Heart right ventricle (tissue), 16 donors: ENCODE data around the gene CXorf66. TPM values are rescaled to one million over a fixed set of nuclear protein-coding genes. Genes with fewer than 3 reads are reported as not detected.

ENCODE experiments used
- ATAC-seq, 8 donors: fragments of 200-7000 bp; cut with Tn5 transposase; one replicate each; pipeline ENCODE4 v1.9.1; 2020; ENCODE audit warnings: mild to moderate bottlenecking in 8 of 8, moderate library complexity in 8 of 8, moderate number of reproducible peaks in 1 of 8
- DNase-seq, 2 donors: peaks; one replicate each; pipeline ENCODE4 v3.0.0-alpha.2; 2020
- H3K27ac ChIP-seq, 10 donors: fragments of 200-600 bp; sonication (generic) in 2 of 10; one replicate each; pipeline versions ENCODE4 v1.5.0 to v1.8.0; 2020 to 2022; ENCODE audit warnings: mild to moderate bottlenecking in 3 of 10
- H3K27me3 ChIP-seq, 7 donors: fragments of 200-600 bp; one replicate each; pipeline ENCODE4 v1.8.0; 2021 to 2022; ENCODE audit warnings: mild to moderate bottlenecking in 2 of 7
- H3K36me3 ChIP-seq, 9 donors: fragments of 200-600 bp; sonication (generic) in 1 of 9; one replicate each; pipeline versions ENCODE4 v1.5.0 to v1.8.0; 2020 to 2022; ENCODE audit warnings: mild to moderate bottlenecking in 2 of 9
- H3K4me1 ChIP-seq, 9 donors: fragments of 200-600 bp; sonication (generic) in 1 of 9; one replicate each; pipeline versions ENCODE4 v1.5.0 to v1.8.0; 2020 to 2022; ENCODE audit warnings: mild to moderate bottlenecking in 4 of 9
- H3K4me3 ChIP-seq, 10 donors: fragments of 200-600 bp; sonication (generic) in 2 of 10; one replicate each; pipeline versions ENCODE4 v1.5.0 to v1.8.0; 2020 to 2022; ENCODE audit warnings: mild to moderate bottlenecking in 7 of 10, moderate library complexity in 2 of 10
- H3K9me3 ChIP-seq, 11 donors: fragments of 200-600 bp in 10 of 11; sonication (generic) in 2 of 11; one replicate each; pipeline versions ENCODE4 v1.5.0 to v1.8.0; 2013 to 2022; ENCODE audit warnings: mild to moderate bottlenecking in 2 of 11, control low read depth in 1 of 11, moderate library complexity in 1 of 11
- WGBS, 2 donors: extraction: QIAGEN DNeasy Blood & Tissue Kit; methylation state at CpG; one replicate each; pipeline ENCODE4 v1.1.7; 2013; ENCODE audit warnings: inconsistent platforms in 1 of 2; 5-methylcytosine and 5-hydroxymethylcytosine counted together
- intact Hi-C, 10 donors: fragments of 100-400 bp; cut with DNase I; formaldehyde crosslinking; loops; one replicate each; pipeline versions ENCODE4 v1.11.1 to v1.14.2; 2022
- microRNA-seq, 2 donors: library from miRNA; unstranded; fragments of <30 nt; microRNA quantifications; one replicate each; pipeline ENCODE4 v1.2.0, GENCODE V29; 2021
- polyA plus RNA-seq, 2 donors: library from polyadenylated mRNA; stranded (reverse); fragments of 200-250 nt; gene quantifications; one replicate each; pipeline ENCODE4 v1.2.3, GENCODE V29; 2013
- total RNA-seq, 10 donors: library from RNA; stranded (reverse); fragmentation: NEBNext Ultra II Directional in 3 of 10; extraction: Animal tissue kit (Norgen Biotek cat#: 25700) in 3 of 10; gene quantifications; one replicate each; pipeline versions ENCODE4 v1.2.1 to v1.2.4, GENCODE V29; 2021 to 2023
- TF ChIP-seq, protein P1 (sequence below), 9 donors: fragments of 200-600 bp; sonication (generic) in 2 of 9; IDR thresholded peaks; one replicate each; pipeline versions ENCODE4 v1.5.0 to v1.8.0; 2021 to 2022; ENCODE audit warnings: antibody characterized with exemption in 9 of 9, mild to moderate bottlenecking in 5 of 9, moderate library complexity in 1 of 9
- donor health status: Arrhythmogenic right ventricular cardiomyopathy.
- donor health status: ischemic (EF 13 %, LVEDD 7.1; RV severe dilation, severe dysfunction).
- donor health status: healthy with polysubstance abuse.
- donor health status: DM: no; HTN: yes; CAD: no.
- donor health status: DM: no; HTN: no; CAD: no.
- donor health status: ischemic (EF 25% LVEDD 6.9; RV normal size, moderate dysfunction).
- donor health status: ischemic (EF 25% LVEDD 5.7; RV mildly dilated, moderate dysfunction).
- donor health status: healthy.
- donor health status: DM: yes; HTN: yes; CAD: no.
- donor health status: Ischemic cardiomyopathy.
- donor health status: ischemic (EF 35%, LVEDD 5.7; RV mildly dilated, moderate dysfunction).
- donor health status: nonischemic (EF 11% LVEDD 7.7; RV severe dilation, severe dysfunction).
- donor health status: DM: yes; HTN: yes; CAD: no.
- donor health status: PGD.
- donor health status: ischemic (EF 29% LVEDD 5.4; RV normal size, mild dysfunction).
- donor health status: nonischemic (EF 23%, LVEDD 6.1; RV moderate dilation, normal function).

CXorf66 gene
- total and polyA plus RNA-seq, 12 donors, result not detected

DNA sequence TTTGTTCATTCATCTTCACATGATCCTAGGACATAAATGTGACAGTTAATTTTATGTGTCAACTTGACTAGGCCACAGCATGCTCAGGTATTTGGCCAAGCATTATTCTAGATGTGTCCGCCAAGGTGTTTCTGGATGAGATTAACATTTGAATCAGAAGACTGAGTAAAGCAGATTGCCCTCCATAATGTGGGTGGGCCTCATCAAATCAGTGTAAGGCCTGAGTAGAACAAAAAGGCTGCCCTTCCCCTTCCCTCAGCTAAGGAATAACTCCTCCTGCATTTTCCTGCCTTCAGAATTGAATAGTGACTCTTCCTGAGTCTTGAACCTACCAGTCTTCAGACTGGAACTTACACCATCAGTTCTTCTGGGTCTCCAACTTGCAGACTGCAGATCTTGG, 50.9 kb downstream of the CXorf66 start:
- Histone ChIP-seq H3K4me1 (peaks cover 0 to 7% (median 0%) of the 10 kb centered on the region in 9 donors), H3K27me3 (no peaks in the 10 kb centered on the region), H3K36me3 (no peaks in the 10 kb centered on the region), H3K4me3 (no peak overlapping the region), H3K27ac (no peak overlapping the region), H3K9me3 (no peaks in the 10 kb centered on the region)
- DNase-seq (no peak), ATAC-seq (no peak)
- TF ChIP-seq, protein P1, sequence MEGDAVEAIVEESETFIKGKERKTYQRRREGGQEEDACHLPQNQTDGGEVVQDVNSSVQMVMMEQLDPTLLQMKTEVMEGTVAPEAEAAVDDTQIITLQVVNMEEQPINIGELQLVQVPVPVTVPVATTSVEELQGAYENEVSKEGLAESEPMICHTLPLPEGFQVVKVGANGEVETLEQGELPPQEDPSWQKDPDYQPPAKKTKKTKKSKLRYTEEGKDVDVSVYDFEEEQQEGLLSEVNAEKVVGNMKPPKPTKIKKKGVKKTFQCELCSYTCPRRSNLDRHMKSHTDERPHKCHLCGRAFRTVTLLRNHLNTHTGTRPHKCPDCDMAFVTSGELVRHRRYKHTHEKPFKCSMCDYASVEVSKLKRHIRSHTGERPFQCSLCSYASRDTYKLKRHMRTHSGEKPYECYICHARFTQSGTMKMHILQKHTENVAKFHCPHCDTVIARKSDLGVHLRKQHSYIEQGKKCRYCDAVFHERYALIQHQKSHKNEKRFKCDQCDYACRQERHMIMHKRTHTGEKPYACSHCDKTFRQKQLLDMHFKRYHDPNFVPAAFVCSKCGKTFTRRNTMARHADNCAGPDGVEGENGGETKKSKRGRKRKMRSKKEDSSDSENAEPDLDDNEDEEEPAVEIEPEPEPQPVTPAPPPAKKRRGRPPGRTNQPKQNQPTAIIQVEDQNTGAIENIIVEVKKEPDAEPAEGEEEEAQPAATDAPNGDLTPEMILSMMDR (IDR thresholded peaks at IDR 0.05), result no peak
- 100% methylated on average over 1 of the region's 1 CpG for WGBS, 2 donors
- intact Hi-C loops, result no loop called here

DNA sequence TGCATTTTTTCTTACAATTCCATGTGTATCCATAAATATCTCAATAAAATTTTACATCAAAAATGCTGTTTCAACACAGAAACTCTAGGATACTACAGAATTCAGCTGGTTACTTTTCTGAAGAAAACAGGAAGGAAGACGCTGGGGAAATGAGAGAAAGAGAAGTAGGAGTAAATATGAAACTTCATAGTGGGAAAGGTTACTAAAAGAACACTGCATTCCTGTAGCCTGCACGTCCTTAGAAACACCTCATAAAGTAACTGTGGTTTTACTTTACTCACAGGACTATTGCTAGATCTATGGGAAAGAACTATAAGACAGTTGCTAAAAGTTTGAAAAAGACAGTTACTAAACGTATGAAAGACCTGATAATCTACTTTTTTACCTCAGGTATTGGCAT, 55.6 kb downstream of the CXorf66 start:
- H3K4me3 ChIP-seq, result no peak overlapping the region
- intact Hi-C loops, result no loop called here
- TF ChIP-seq, protein P1 (IDR thresholded peaks at IDR 0.05), result no peak
- no peak overlapping the region for H3K27ac ChIP-seq
- ATAC-seq, result no peak
- no peaks in the 10 kb centered on the region for H3K36me3 ChIP-seq
- DNase-seq, result no peak
- WGBS, 2 donors, result 75 to 85% methylated on average over 3 of the region's 3 CpGs
- H3K9me3 ChIP-seq, result no peaks in the 10 kb centered on the region
- peaks cover 0 to 17% (median 0%) of the 10 kb centered on the region in 9 donors for H3K4me1 ChIP-seq
- H3K27me3 ChIP-seq, result no peaks in the 10 kb centered on the region

- ATAC-seq, result no peak
- TF ChIP-seq, protein P1 (IDR thresholded peaks at IDR 0.05), result no peak
- 100% methylated on average over 2 to 3 of the region's 3 CpGs for WGBS, 2 donors
- H3K4me1 ChIP-seq, result peaks cover 0 to 17% (median 0%) of the 10 kb centered on the region in 9 donors
- H3K4me3 ChIP-seq, result no peak overlapping the region
- no peaks in the 10 kb centered on the region for H3K9me3 ChIP-seq
- H3K27ac ChIP-seq, result no peak overlapping the region
- no peaks in the 10 kb centered on the region for H3K36me3 ChIP-seq
- DNase-seq, result no peak
- intact Hi-C loops, result no loop called here
- no peaks in the 10 kb centered on the region for H3K27me3 ChIP-seq
Observed at GRCh38 chrX:139907078-139907477, 58.2 kb downstream of the CXorf66 start.

DNA sequence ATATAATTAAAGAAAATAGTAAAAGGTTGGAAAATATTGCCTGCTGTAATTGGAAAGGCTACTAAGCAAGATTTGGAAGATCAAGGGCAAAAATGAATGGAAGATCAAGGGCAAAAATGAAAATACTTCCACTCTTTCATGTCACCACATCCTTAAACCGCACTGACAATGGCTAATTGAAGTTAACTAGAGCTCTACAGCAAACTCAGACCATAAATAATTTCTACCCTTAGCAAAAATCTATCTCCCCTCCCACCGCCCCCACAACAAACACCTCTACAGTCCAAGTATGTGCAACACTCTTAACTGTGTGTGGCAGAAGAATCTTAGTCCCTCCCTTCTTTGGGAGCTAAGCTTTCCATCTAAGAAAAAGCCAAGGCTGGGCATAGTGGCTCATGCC, 59.6 kb downstream of the CXorf66 start:
- 95 to 100% methylated on average over 2 of the region's 2 CpGs for WGBS, 2 donors
- Histone ChIP-seq H3K4me1 (peaks cover 0 to 17% (median 0%) of the 10 kb centered on the region in 9 donors), H3K27ac (no peak overlapping the region), H3K27me3 (no peaks in the 10 kb centered on the region), H3K9me3 (no peaks in the 10 kb centered on the region), H3K36me3 (no peaks in the 10 kb centered on the region), H3K4me3 (no peak overlapping the region)
- TF ChIP-seq, protein P1 (IDR thresholded peaks at IDR 0.05), result no peak
- intact Hi-C loops, result no loop called here
- DNase-seq (no peak), ATAC-seq (no peak)

Small RNA genes lying within 50 kb of the gene (microRNA-seq; reads per million reads assigned to microRNA genes)
- 38.3 to 70.6 reads per million in 2 donors for gene MIR505

Other genes with a start within 250 kb of the CXorf66 start
- 1 to 10 TPM; 1.8 to 8.5 (median 3.3) TPM for gene ATP11C, start 32.5 kb downstream of the CXorf66 start, total RNA-seq
- 1 to 10 TPM; 2.4 to 2.5 TPM for gene ATP11C, start 32.5 kb downstream of the CXorf66 start, polyA plus RNA-seq